IPS DF 6.9 (cell line): Measurements from ENCODE around the gene GPR89B.
"Not testable (repeated sequence)": the region's sequence is repeated elsewhere in the genome, so short reads cannot be mapped to it uniquely, and the experiment has no call there.

ENCODE experiments used
- DNase-seq: peaks from one replicate; pipeline ENCODE4 v3.0.0-alpha.2; 2013; ENCODE audit warnings: low read depth, low spot score
- H3K27ac ChIP-seq: one replicate; pipeline ENCODE4 v1.5.1; 2013; ENCODE audit warnings: low read length, control low read depth
- H3K27me3 ChIP-seq: 2 replicates; pipeline ENCODE4 v1.6.1; 2013; ENCODE audit warnings: mild to moderate bottlenecking, low read length; ENCODE audit not compliant: control insufficient read depth, insufficient read depth
- H3K36me3 ChIP-seq: 2 replicates; pipeline ENCODE4 v1.6.1; 2013; ENCODE audit warnings: low read length; ENCODE audit not compliant: control insufficient read depth, insufficient read depth
- H3K4me1 ChIP-seq: 2 replicates; pipeline ENCODE4 v1.6.1; 2013; ENCODE audit warnings: low read length; ENCODE audit not compliant: control insufficient read depth, insufficient read depth
- H3K4me3 ChIP-seq: 2 replicates; pipeline ENCODE4 v1.5.1; 2013; ENCODE audit warnings: mild to moderate bottlenecking, low read length
- H3K9me3 ChIP-seq: 2 replicates; pipeline ENCODE4 v1.6.1; 2013; ENCODE audit warnings: low read length, inconsistent platforms; ENCODE audit not compliant: control insufficient read depth, insufficient read depth
- WGBS: extraction: QIAGEN DNeasy Blood & Tissue Kit; methylation state at CpG from one replicate; pipeline ENCODE4 v1.1.7; 2013; ENCODE audit warnings: mixed read lengths, missing lambda C conversion rate; ENCODE audit not compliant: insufficient read length, insufficient coverage; 5-methylcytosine and 5-hydroxymethylcytosine counted together

The GPR89B gene

GRCh38 chr1:147992916-147993315 is 64.7 kb downstream of the GPR89B start:
- H3K4me1 ChIP-seq, H3K4me3 ChIP-seq, H3K27me3 ChIP-seq, H3K36me3 ChIP-seq, DNase-seq, H3K9me3 ChIP-seq, H3K27ac ChIP-seq: not testable (repeated sequence)
- WGBS = no CpG with 5 or more reads among the region's 4 CpGs

- not testable (repeated sequence) for DNase-seq, H3K36me3 ChIP-seq, H3K27ac ChIP-seq, H3K9me3 ChIP-seq, H3K27me3 ChIP-seq, H3K4me3 ChIP-seq, H3K4me1 ChIP-seq
- WGBS = no CpG with 5 or more reads among the region's 4 CpGs
These were observed 65.2 kb downstream of the GPR89B start for GRCh38 chr1:147993400-147993799.

GRCh38 chr1:147993825-147994615 is 65.8 kb downstream of the GPR89B start:
- not testable (repeated sequence) for H3K27me3 ChIP-seq, H3K4me1 ChIP-seq, DNase-seq, H3K36me3 ChIP-seq, H3K4me3 ChIP-seq, H3K27ac ChIP-seq, H3K9me3 ChIP-seq
- WGBS = no CpG with 5 or more reads among the region's 4 CpGs

- no CpG with 5 or more reads among the region's 2 CpGs for WGBS
- not testable (repeated sequence) for H3K27ac ChIP-seq, DNase-seq, H3K27me3 ChIP-seq, H3K4me1 ChIP-seq, H3K9me3 ChIP-seq, H3K36me3 ChIP-seq, H3K4me3 ChIP-seq
These were observed 67.9 kb downstream of the GPR89B start for GRCh38 chr1:147996088-147996487.

GRCh38 chr1:148007724-148008123 is 79.5 kb downstream of the GPR89B start:
- H3K36me3 ChIP-seq, H3K4me1 ChIP-seq, H3K4me3 ChIP-seq, H3K27me3 ChIP-seq, H3K9me3 ChIP-seq, DNase-seq, H3K27ac ChIP-seq: not testable (repeated sequence)
- no CpG with 5 or more reads among the region's 4 CpGs for WGBS

GRCh38 chr1:148010527-148010926 is 82.3 kb downstream of the GPR89B start:
- peaks cover 1% of the 10 kb centered on the region; the same call in 1 of the 2 replicates for H3K27me3 ChIP-seq
- no CpG with 5 or more reads among the region's 1 CpG for WGBS
- no peaks in the 10 kb centered on the region for H3K4me1 ChIP-seq
- no peak for DNase-seq
- no peak overlapping the region for H3K4me3 ChIP-seq
- no peaks in the 10 kb centered on the region for H3K36me3 ChIP-seq
- H3K9me3 ChIP-seq = no peaks in the 10 kb centered on the region
- no peak overlapping the region for H3K27ac ChIP-seq

GRCh38 chr1:148013177-148014144 is 85.2 kb downstream of the GPR89B start:
- peak overlapping the region; percentile 13; the same call in 1 of the 2 replicates for H3K4me3 ChIP-seq
- not testable (repeated sequence) for H3K4me1 ChIP-seq, H3K9me3 ChIP-seq, H3K36me3 ChIP-seq, H3K27me3 ChIP-seq, DNase-seq, H3K27ac ChIP-seq
- WGBS = no CpG with 5 or more reads among the region's 48 CpGs

- H3K4me1 ChIP-seq, H3K27me3 ChIP-seq, H3K36me3 ChIP-seq, DNase-seq, H3K9me3 ChIP-seq, H3K27ac ChIP-seq: not testable (repeated sequence)
- peak overlapping the region; percentile 60; the same call in 1 of the 2 replicates for H3K4me3 ChIP-seq
- no CpG with 5 or more reads among the region's 58 CpGs for WGBS
These were observed 86.3 kb downstream of the GPR89B start for GRCh38 chr1:148014289-148015200.

GRCh38 chr1:148024918-148025317 is 96.7 kb downstream of the GPR89B start:
- H3K36me3 ChIP-seq, H3K4me1 ChIP-seq, H3K27ac ChIP-seq, H3K9me3 ChIP-seq, H3K27me3 ChIP-seq, H3K4me3 ChIP-seq, DNase-seq: not testable (repeated sequence)
- no CpG with 5 or more reads among the region's 5 CpGs for WGBS

GRCh38 chr1:148027004-148027403 is 98.8 kb downstream of the GPR89B start:
- not testable (repeated sequence) for H3K4me3 ChIP-seq, H3K9me3 ChIP-seq, H3K27ac ChIP-seq, H3K4me1 ChIP-seq, DNase-seq, H3K27me3 ChIP-seq, H3K36me3 ChIP-seq
- WGBS = no CpG with 5 or more reads among the region's 4 CpGs
